OCI-LY1 (cell line): ENCODE data around the gene HDAC10.

Experiments
- CTCF ChIP-seq: fragments of 200-600 bp; sonication (generic), shearing (Covaris generic); IDR thresholded peaks from 2 replicates; pipeline ENCODE4 v1.5.1; 2017; ENCODE audit warnings: mild to moderate bottlenecking, antibody characterized with exemption, low read length, moderate library complexity, mixed read lengths
- EZH2 ChIP-seq: fragments of 200-600 bp; sonication (generic), shearing (Covaris generic); IDR thresholded peaks from 2 replicates; pipeline ENCODE4 v1.8.0; 2017; ENCODE audit warnings: borderline replicate concordance, mixed run types, mild to moderate bottlenecking, antibody characterized with exemption, low read length, moderate library complexity, mixed read lengths

- TF ChIP-seq CTCF (no peak), EZH2 (no peak)
These were observed 38.3 kb upstream of the HDAC10 start for GRCh38 chr22:50289151-50289941.
